SK-N-SH treated with all-trans-retinoic acid at 6 μM for 48 hours (cell line): ENCODE data around the gene RALBP1.

Experiments used
- ARNTL ChIP-seq: fragments of 450-650 bp; formaldehyde crosslinking; IDR thresholded peaks from 2 replicates; pipeline ENCODE4 v1.5.0; 2020; ENCODE audit warnings: low read depth, mild to moderate bottlenecking, moderate library complexity, borderline replicate concordance
- BACH2 ChIP-seq: fragments of 250-450 bp; sonication (Bioruptor Pico); IDR thresholded peaks from 2 replicates; pipeline ENCODE4 v1.9.0; 2021; ENCODE audit warnings: mild to moderate bottlenecking, borderline replicate concordance
- CREB5 ChIP-seq: fragments of 250-450 bp; sonication (Bioruptor Pico); IDR thresholded peaks from 2 replicates; pipeline ENCODE4 v1.5.1; 2020; ENCODE audit warnings: low read depth, mild to moderate bottlenecking, moderate library complexity
- GLIS3 ChIP-seq: fragments of 250-450 bp; sonication (Bioruptor Pico); IDR thresholded peaks from 2 replicates; pipeline ENCODE4 v1.5.0; 2020; ENCODE audit warnings: mild to moderate bottlenecking, moderate library complexity
- OSR1 ChIP-seq: fragments of 250-450 bp; sonication (Bioruptor Pico); IDR thresholded peaks from 2 replicates; pipeline ENCODE4 v1.8.0; 2022; ENCODE audit warnings: moderate library complexity, mild to moderate bottlenecking, inconsistent platforms
- PATZ1 ChIP-seq: fragments of 250-450 bp; sonication (Bioruptor Pico); IDR thresholded peaks from 2 replicates; pipeline ENCODE4 v1.8.0; 2020; ENCODE audit warnings: mild to moderate bottlenecking, moderate library complexity, borderline replicate concordance
- POU6F1 ChIP-seq: fragments of 250-450 bp; sonication (Bioruptor Pico); IDR thresholded peaks from 2 replicates; pipeline ENCODE4 v1.8.0; 2021; ENCODE audit warnings: low read depth, mild to moderate bottlenecking, moderate library complexity, borderline replicate concordance
- PPARA ChIP-seq: fragments of 250-450 bp; sonication (Bioruptor Pico); IDR thresholded peaks from 2 replicates; pipeline ENCODE4 v1.5.0; 2020; ENCODE audit warnings: mild to moderate bottlenecking, borderline replicate concordance
- RARB ChIP-seq: fragments of 250-450 bp; sonication (Bioruptor Pico); IDR thresholded peaks from 2 replicates; pipeline ENCODE4 v1.8.0; 2021; ENCODE audit warnings: mild to moderate bottlenecking, moderate library complexity
- TCF4 ChIP-seq: fragments of 250-450 bp; sonication (Bioruptor Pico); IDR thresholded peaks from 2 replicates; pipeline ENCODE4 v1.8.0; 2021; ENCODE audit warnings: mild to moderate bottlenecking, moderate library complexity, borderline replicate concordance
- TOX ChIP-seq: fragments of 250-450 bp; sonication (Bioruptor Pico); IDR thresholded peaks from 2 replicates; pipeline ENCODE4 v1.8.0; 2021; ENCODE audit warnings: mild to moderate bottlenecking, moderate library complexity, borderline replicate concordance
- ZFP3 ChIP-seq: fragments of 250-450 bp; sonication (Bioruptor Pico); IDR thresholded peaks from 2 replicates; pipeline ENCODE4 v1.5.0; 2020; ENCODE audit warnings: mild to moderate bottlenecking, moderate library complexity
- ZFP30 ChIP-seq: fragments of 450-650 bp; formaldehyde crosslinking; IDR thresholded peaks from 2 replicates; pipeline ENCODE4 v1.5.0; 2022; ENCODE audit warnings: mild to moderate bottlenecking, moderate library complexity

DNA sequence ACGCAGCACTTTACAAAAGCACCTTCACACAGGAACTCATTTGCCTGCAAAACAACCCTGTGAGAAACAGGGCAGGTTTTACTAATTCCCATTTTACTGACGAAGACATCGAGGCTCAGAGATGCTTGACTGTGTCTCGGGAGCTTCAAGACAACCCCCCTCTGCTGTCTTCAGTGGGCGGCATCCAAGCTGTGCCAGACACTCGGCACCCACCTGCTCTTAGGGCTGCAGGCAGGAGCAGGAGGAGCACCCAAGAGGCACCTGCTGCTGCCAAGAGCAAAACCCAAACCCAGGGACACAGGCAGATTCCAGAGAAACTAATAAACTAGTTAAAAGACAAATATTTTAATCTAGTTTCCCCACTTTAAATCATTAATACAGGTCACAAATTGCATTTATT lies 71.2 kb downstream of the RALBP1 start:
- TF ChIP-seq TCF4 (no peak), BACH2 (CRISPR knock-in tag) (no peak), ZFP30 (CRISPR knock-in tag) (no peak), RARB (CRISPR knock-in tag) (no peak), TOX (no peak), PATZ1 (CRISPR knock-in tag) (no peak), PPARA (no peak), ARNTL (CRISPR knock-in tag) (no peak), ZFP3 (CRISPR knock-in tag) (no peak), GLIS3 (CRISPR knock-in tag) (no peak), POU6F1 (no peak), OSR1 (no peak), CREB5 (no peak)
